Measurements from ENCODE around the gene ADGRB3. TPM values are rescaled to one million over a fixed set of nuclear protein-coding genes. Genes with fewer than 3 reads are reported as not detected.

Gene ADGRB3
- total RNA-seq, 1 experiment from 2014 or later = 0.11 TPM

GRCh38 chr6:68654134-68654533 is 19.1 kb downstream of the ADGRB3 start:
- CTCF ChIA-PET = no interaction called here
- Histone ChIP-seq H3K9me2 (replicated peaks; ENCODE audit: low read length) (no peaks in the 10 kb centered on the region), H3K4me2 (ENCODE audit: low read length) (no peak overlapping the region), H3F3A (ENCODE audit: low read length, unreplicated experiment) (no peaks in the 10 kb centered on the region), H3K27me3 (ENCODE audit: low read length) (no peaks in the 10 kb centered on the region), H3K27ac (ENCODE audit: low read length) (no peak overlapping the region), H4K20me1 (ENCODE audit: low read length) (no peaks in the 10 kb centered on the region), H3K4me3 (ENCODE audit: low read length) (no peak overlapping the region), H3K4me1 (ENCODE audit: insufficient read depth, low read length) (no peaks in the 10 kb centered on the region), H2AFZ (ENCODE audit: low read length) (no peak overlapping the region), H3K9ac (ENCODE audit: low read length) (no peak overlapping the region), H3K9me3 (ENCODE audit: low read length) (no peaks in the 10 kb centered on the region), H3K36me3 (ENCODE audit: low read depth, low read length) (no peaks in the 10 kb centered on the region), H3K79me2 (ENCODE audit: low read length) (no peaks in the 10 kb centered on the region)
- TF ChIP-seq EZH2 (IDR thresholded peaks at IDR 0.05; ENCODE audit: low read length, unreplicated experiment) = no peak
- no peak for TF ChIP-seq CTCF (conservative IDR thresholded peaks at IDR 0.05; ENCODE audit: low read depth, low read length)
- TF ChIP-seq EZH2phosphoT487 (IDR thresholded peaks at IDR 0.05; ENCODE audit: borderline replicate concordance, low read length) = no peak
- intact Hi-C loops (cut with micrococcal nuclease) = no loop called here
- ATAC-seq (no peak), DNase-seq (no peak)
- POLR2A ChIA-PET (ENCODE audit: unreplicated experiment) = no interaction called here
- no TSS peak for BruUV-seq (replicated peaks)

GRCh38 chr6:68655028-68655427 is 19.9 kb downstream of the ADGRB3 start:
- intact Hi-C loops (cut with micrococcal nuclease) = no loop called here
- Histone ChIP-seq H3K27ac (ENCODE audit: low read length) (no peak overlapping the region), H3K9me2 (replicated peaks; ENCODE audit: low read length) (no peaks in the 10 kb centered on the region), H3F3A (ENCODE audit: low read length, unreplicated experiment) (no peaks in the 10 kb centered on the region), H2AFZ (ENCODE audit: low read length) (no peak overlapping the region), H3K27me3 (ENCODE audit: low read length) (no peaks in the 10 kb centered on the region), H3K4me3 (ENCODE audit: low read length) (no peak overlapping the region), H3K36me3 (ENCODE audit: low read depth, low read length) (no peaks in the 10 kb centered on the region), H4K20me1 (ENCODE audit: low read length) (no peaks in the 10 kb centered on the region), H3K4me1 (ENCODE audit: insufficient read depth, low read length) (no peaks in the 10 kb centered on the region), H3K79me2 (ENCODE audit: low read length) (no peaks in the 10 kb centered on the region), H3K9me3 (ENCODE audit: low read length) (no peaks in the 10 kb centered on the region), H3K4me2 (ENCODE audit: low read length) (no peak overlapping the region), H3K9ac (ENCODE audit: low read length) (no peak overlapping the region)
- CTCF ChIA-PET = no interaction called here
- POLR2A ChIA-PET (ENCODE audit: unreplicated experiment) = no interaction called here
- no peak for TF ChIP-seq CTCF (conservative IDR thresholded peaks at IDR 0.05; ENCODE audit: low read depth, low read length)
- no peak for TF ChIP-seq EZH2phosphoT487 (IDR thresholded peaks at IDR 0.05; ENCODE audit: borderline replicate concordance, low read length)
- TF ChIP-seq EZH2 (IDR thresholded peaks at IDR 0.05; ENCODE audit: low read length, unreplicated experiment) = no peak
- BruUV-seq (replicated peaks) = no TSS peak
- no peak for ATAC-seq
- no peak for DNase-seq

GRCh38 chr6:68657374-68658139 is 22.5 kb downstream of the ADGRB3 start:
- H3K9me2 ChIP-seq (replicated peaks; ENCODE audit: low read length) = no peaks in the 10 kb centered on the region
- ATAC-seq = no peak
- H3K9ac ChIP-seq (ENCODE audit: low read length) = no peak overlapping the region
- no peaks in the 10 kb centered on the region for H3F3A ChIP-seq (ENCODE audit: low read length, unreplicated experiment)
- no peaks in the 10 kb centered on the region for H3K36me3 ChIP-seq (ENCODE audit: low read depth, low read length)
- no peak for DNase-seq
- no peaks in the 10 kb centered on the region for H3K4me1 ChIP-seq (ENCODE audit: insufficient read depth, low read length)
- no TSS peak for BruUV-seq (replicated peaks)
- H3K4me2 ChIP-seq (ENCODE audit: low read length) = no peak overlapping the region
- H3K4me3 ChIP-seq (ENCODE audit: low read length) = no peak overlapping the region
- intact Hi-C loops (cut with micrococcal nuclease) = no loop called here
- no peak overlapping the region for H2AFZ ChIP-seq (ENCODE audit: low read length)
- no peaks in the 10 kb centered on the region for H3K27me3 ChIP-seq (ENCODE audit: low read length)
- H4K20me1 ChIP-seq (ENCODE audit: low read length) = no peaks in the 10 kb centered on the region
- TF ChIP-seq EZH2 (IDR thresholded peaks at IDR 0.05; ENCODE audit: low read length, unreplicated experiment) = no peak
- TF ChIP-seq EZH2phosphoT487 (IDR thresholded peaks at IDR 0.05; ENCODE audit: borderline replicate concordance, low read length) = no peak
- TF ChIP-seq CTCF (conservative IDR thresholded peaks at IDR 0.05; ENCODE audit: low read depth, low read length) = no peak
- ChIA-PET POLR2A (ENCODE audit: unreplicated experiment) (no interaction called here), CTCF (no interaction called here)
- no peaks in the 10 kb centered on the region for H3K79me2 ChIP-seq (ENCODE audit: low read length)
- no peaks in the 10 kb centered on the region for H3K9me3 ChIP-seq (ENCODE audit: low read length)
- no peak overlapping the region for H3K27ac ChIP-seq (ENCODE audit: low read length)
